ENCODE results near the gene NPTX1. TPM values are rescaled to one million over a fixed set of nuclear protein-coding genes. Genes with fewer than 3 reads are reported as not detected.

The NPTX1 gene
- total and polyA plus RNA-seq, 9 of the 15 experiments (the other 6 are each of a cell fraction or from before 2014, with no cell fraction given), result 0.04 TPM; not detected in 8

- peak; percentile 84 to 90 (median 90) for DNase-seq (ENCODE audit: extremely low read depth in 1 of 4, low spot score in 3 of 4)
- H3K27ac ChIP-seq (ENCODE audit: extremely low read depth, low read depth, low read length), result no peak overlapping the region
- ChIA-PET CTCF (ENCODE audit: low intra/inter-chr PET ratio) (interaction anchor here (0.5 to 2.7 kb wide), 9 partner anchors 87 to 554 kb away, joined by 3 to 38 read pairs (median 8); no protein-coding TSS in a partner anchor), POLR2A (interaction anchor here (0.6 to 1.0 kb wide), 4 partner anchors 20 to 511 kb away, joined by 3 to 4 read pairs (median 3); partner anchors contain the start of gene GAA)
- no peaks in the 10 kb centered on the region for H3K9me1 ChIP-seq (ENCODE audit: control insufficient read depth, insufficient read depth, low read length)
- peak overlapping the region; percentile 9; the same call in 1 of the 2 replicates for H3K4me2 ChIP-seq (ENCODE audit: insufficient read depth, low read length)
- H3K4me3 ChIP-seq, result no peak overlapping the region
- peak; percentile 98 for ATAC-seq
- H3K9me3 ChIP-seq (replicated peaks; ENCODE audit: control insufficient read depth, insufficient read depth, low read depth, low read length), result no peaks in the 10 kb centered on the region
- no peaks in the 10 kb centered on the region for H3K79me2 ChIP-seq (ENCODE audit: control insufficient read depth, insufficient read depth, low read length)
- peak; percentile 86 for FAIRE-seq
- intact Hi-C loops (cut with micrococcal nuclease) (loop anchor here (1.0 to 5.0 kb wide), 4 partner anchors 149 to 556 kb away; no protein-coding TSS in a partner anchor), in situ Hi-C loops (cut with MboI) (loop anchor here (5.0 kb wide), 2 partner anchors 151 to 556 kb away; no protein-coding TSS in a partner anchor)
- peaks cover 23 to 93% of the 10 kb centered on the region in 2 experiments; a peak in 4 of 5 replicates for H3K27me3 ChIP-seq (ENCODE audit: control insufficient read depth in 2 of 2, insufficient read depth in 2 of 2, low read length in 2 of 2)
- WGBS (ENCODE audit: insufficient coverage, low coverage, missing lambda C conversion rate), result 23% methylated on average over 23 of the region's 24 CpGs
- H3K9ac ChIP-seq (ENCODE audit: insufficient read depth in 1 of 2, low read depth in 2 of 2, low read length in 2 of 2), result peak overlapping the region in 1 of 2 experiments; percentile 77; a peak in 2 of 4 replicates
- H4K20me1 ChIP-seq (replicated peaks; ENCODE audit: control insufficient read depth, insufficient read depth, low read length), result peaks cover 34% of the 10 kb centered on the region
- H3K4me1 ChIP-seq (replicated peaks in 1 of 2; ENCODE audit: control insufficient read depth in 2 of 2, insufficient read depth in 2 of 2, low read length in 2 of 2), result peaks cover 0 to 57% of the 10 kb centered on the region in 2 experiments; a peak in 2 of 5 replicates
- H3K36me3 ChIP-seq (ENCODE audit: control insufficient read depth, insufficient read depth, low read length), result no peaks in the 10 kb centered on the region
- BruUV-seq (replicated peaks), result no TSS peak
- H2AFZ ChIP-seq (ENCODE audit: low read depth, low read length), result peak overlapping the region; percentile 42; the same call in 1 of the 2 replicates
- TF ChIP-seq, protein P1, sequence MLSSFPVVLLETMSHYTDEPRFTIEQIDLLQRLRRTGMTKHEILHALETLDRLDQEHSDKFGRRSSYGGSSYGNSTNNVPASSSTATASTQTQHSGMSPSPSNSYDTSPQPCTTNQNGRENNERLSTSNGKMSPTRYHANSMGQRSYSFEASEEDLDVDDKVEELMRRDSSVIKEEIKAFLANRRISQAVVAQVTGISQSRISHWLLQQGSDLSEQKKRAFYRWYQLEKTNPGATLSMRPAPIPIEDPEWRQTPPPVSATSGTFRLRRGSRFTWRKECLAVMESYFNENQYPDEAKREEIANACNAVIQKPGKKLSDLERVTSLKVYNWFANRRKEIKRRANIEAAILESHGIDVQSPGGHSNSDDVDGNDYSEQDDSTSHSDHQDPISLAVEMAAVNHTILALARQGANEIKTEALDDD (IDR thresholded peaks at IDR 0.05), result no peak
- TF ChIP-seq ZNF41 (CRISPR knock-in tag; conservative IDR thresholded peaks at IDR 0.05) (no peak), ARID1B (IDR thresholded peaks at IDR 0.05) (no peak), FOS (IDR thresholded peaks at IDR 0.05; ENCODE audit: extremely low read depth, insufficient read length) (no peak), ARID2 (IDR thresholded peaks at IDR 0.05) (peak; percentile 88), ZNF324 (CRISPR knock-in tag; IDR thresholded peaks at IDR 0.05) (no peak), RBM14 (IDR thresholded peaks at IDR 0.05; ENCODE audit: borderline replicate concordance, insufficient read depth, low read depth, low read length) (no peak), CREM (IDR thresholded peaks at IDR 0.05; ENCODE audit: low read depth) (peak; percentile 25; the same call in 1 of the 2 replicates), EP300 (IDR thresholded peaks at IDR 0.05; ENCODE audit: low read length) (no peak), CTCFL (IDR thresholded peaks at IDR 0.05; ENCODE audit: borderline replicate concordance, insufficient read depth, low read depth, low read length, poor library complexity, severe bottlenecking) (peak; percentile 34), JUND (IDR thresholded peaks at IDR 0.05; ENCODE audit: borderline replicate concordance, low read depth, low read length) (0 out of 2 replicates have a peak, but pooled peaks have one; percentile 10), JUND (tag; IDR thresholded peaks at IDR 0.05; ENCODE audit: borderline replicate concordance, low read depth, low read length) (no peak)
- TF ChIP-seq, protein P2, sequence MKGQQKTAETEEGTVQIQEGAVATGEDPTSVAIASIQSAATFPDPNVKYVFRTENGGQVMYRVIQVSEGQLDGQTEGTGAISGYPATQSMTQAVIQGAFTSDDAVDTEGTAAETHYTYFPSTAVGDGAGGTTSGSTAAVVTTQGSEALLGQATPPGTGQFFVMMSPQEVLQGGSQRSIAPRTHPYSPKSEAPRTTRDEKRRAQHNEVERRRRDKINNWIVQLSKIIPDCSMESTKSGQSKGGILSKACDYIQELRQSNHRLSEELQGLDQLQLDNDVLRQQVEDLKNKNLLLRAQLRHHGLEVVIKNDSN (CRISPR knock-in tag; IDR thresholded peaks at IDR 0.05), result 0 out of 2 replicates have a peak, but pooled peaks have one; percentile 45
- TF ChIP-seq, protein P3, sequence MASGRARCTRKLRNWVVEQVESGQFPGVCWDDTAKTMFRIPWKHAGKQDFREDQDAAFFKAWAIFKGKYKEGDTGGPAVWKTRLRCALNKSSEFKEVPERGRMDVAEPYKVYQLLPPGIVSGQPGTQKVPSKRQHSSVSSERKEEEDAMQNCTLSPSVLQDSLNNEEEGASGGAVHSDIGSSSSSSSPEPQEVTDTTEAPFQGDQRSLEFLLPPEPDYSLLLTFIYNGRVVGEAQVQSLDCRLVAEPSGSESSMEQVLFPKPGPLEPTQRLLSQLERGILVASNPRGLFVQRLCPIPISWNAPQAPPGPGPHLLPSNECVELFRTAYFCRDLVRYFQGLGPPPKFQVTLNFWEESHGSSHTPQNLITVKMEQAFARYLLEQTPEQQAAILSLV (tag; IDR thresholded peaks at IDR 0.05), result no peak
These were observed 49.6 kb downstream of the NPTX1 start for GRCh38 chr17:80426671-80427326.
